ENCODE measurements around the gene ANKRA2. TPM values are rescaled to one million over a fixed set of nuclear protein-coding genes. Genes with fewer than 3 reads are reported as not detected.

The ANKRA2 gene
- 6.7 to 11.8 TPM (median 11.4 TPM) in 5 replicates for total RNA-seq (2022; extraction: Qiagen RNA extraction; ENCODE audit: low read depth)

GRCh38 chr5:73565139-73565968 is at the start of gene ANKRA2, which contains the start of gene UTP15:
ANKRA2 (minus strand) TSS chr5:73565639; CDS start chr5:73562881, 2,758 bp downstream.
UTP15 (plus strand) TSS chr5:73565743; CDS start chr5:73567345, 1,602 bp downstream.

Other genes starting within 250 kb of the ANKRA2 start
- gene FOXD1, start 116.9 kb downstream of the ANKRA2 start, total RNA-seq (2022; extraction: Qiagen RNA extraction; ENCODE audit: low read depth) = 14.7 to 22.1 TPM (median 19.3 TPM) in 5 replicates
- 1,066 to 1,173 TPM (median 1,102 TPM) in 5 replicates for gene BTF3, start 67.2 kb downstream of the ANKRA2 start, total RNA-seq (2022; extraction: Qiagen RNA extraction; ENCODE audit: low read depth)
- 17.8 to 21.7 TPM (median 20.6 TPM) in 5 replicates for gene UTP15, start 104 bp upstream of the ANKRA2 start, total RNA-seq (2022; extraction: Qiagen RNA extraction; ENCODE audit: low read depth)
- gene ARHGEF28, start 60.6 kb upstream of the ANKRA2 start, total RNA-seq (2022; extraction: Qiagen RNA extraction; ENCODE audit: low read depth) = 10.2 to 12.3 TPM (median 11.9 TPM) in 5 replicates